ENCODE data around the gene NUPR2. TPM values are rescaled to one million over a fixed set of nuclear protein-coding genes. Genes with fewer than 3 reads are reported as not detected.

The NUPR2 gene
- total and polyA plus RNA-seq, 2 experiments from 2014 or later, result not detected

DNA sequence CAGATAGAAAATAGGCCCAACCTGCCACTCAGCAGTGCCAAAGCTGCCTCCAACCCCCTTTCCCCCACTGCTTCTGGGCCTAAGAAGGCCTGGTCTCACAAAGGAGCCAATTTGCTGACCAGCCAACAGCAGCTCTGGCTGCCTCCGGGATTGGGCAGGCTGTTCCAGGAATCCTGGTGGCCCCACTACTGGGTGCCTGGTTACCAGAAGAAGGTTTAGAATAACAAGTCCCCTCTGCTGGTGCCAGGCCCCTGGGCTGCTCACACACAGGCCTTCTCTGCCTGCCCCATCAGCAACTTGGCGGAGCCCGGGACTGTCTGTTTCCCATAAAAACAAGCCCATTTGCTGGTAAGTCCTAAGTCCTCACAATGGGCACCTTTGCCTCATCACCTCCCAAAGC lies 24.6 kb downstream of the NUPR2 start:
- Histone ChIP-seq H3K27me3 (ENCODE audit: insufficient read depth) (no peaks in the 10 kb centered on the region), H3K4me1 (ENCODE audit: insufficient read depth) (no peaks in the 10 kb centered on the region), H3K79me2 (replicated peaks; ENCODE audit: insufficient read depth) (no peaks in the 10 kb centered on the region), H3K4me2 (no peak overlapping the region), H3K9me2 (ENCODE audit: insufficient read depth) (no peaks in the 10 kb centered on the region), H3F3A (replicated peaks; ENCODE audit: low read depth) (no peaks in the 10 kb centered on the region), H3K4me3 (no peak overlapping the region), H3K36me3 (ENCODE audit: insufficient read depth) (no peaks in the 10 kb centered on the region), H4K20me1 (replicated peaks; ENCODE audit: insufficient read depth) (no peaks in the 10 kb centered on the region), H2AFZ (no peak overlapping the region), H3K27ac (ENCODE audit: low read depth) (no peak overlapping the region)
- peaks cover 1% of the 10 kb centered on the region for H3K27me3 Mint-ChIP-seq (ENCODE audit: insufficient read depth, low read depth, poor library complexity)
- peaks cover 14% of the 10 kb centered on the region; the same call in 2 of the 3 replicates for H3K36me3 Mint-ChIP-seq (ENCODE audit: low read depth)
- no peaks in the 10 kb centered on the region for H3K4me1 Mint-ChIP-seq
- no peak overlapping the region for H3K27ac Mint-ChIP-seq
- DNase-seq (ENCODE audit: low spot score) (no peak), ATAC-seq (no peak)
- TF ChIP-seq NANOG (IDR thresholded peaks at IDR 0.05; ENCODE audit: borderline replicate concordance) (no peak), STAT1 (IDR thresholded peaks at IDR 0.05; ENCODE audit: unreplicated experiment) (no peak), CREB1 (CRISPR knock-in tag; IDR thresholded peaks at IDR 0.05; ENCODE audit: low read depth) (no peak), JUNB (IDR thresholded peaks at IDR 0.05; ENCODE audit: unreplicated experiment) (no peak), EZH2 (IDR thresholded peaks at IDR 0.05; ENCODE audit: low read depth, unreplicated experiment) (no peak)
- TF ChIP-seq, protein P1, sequence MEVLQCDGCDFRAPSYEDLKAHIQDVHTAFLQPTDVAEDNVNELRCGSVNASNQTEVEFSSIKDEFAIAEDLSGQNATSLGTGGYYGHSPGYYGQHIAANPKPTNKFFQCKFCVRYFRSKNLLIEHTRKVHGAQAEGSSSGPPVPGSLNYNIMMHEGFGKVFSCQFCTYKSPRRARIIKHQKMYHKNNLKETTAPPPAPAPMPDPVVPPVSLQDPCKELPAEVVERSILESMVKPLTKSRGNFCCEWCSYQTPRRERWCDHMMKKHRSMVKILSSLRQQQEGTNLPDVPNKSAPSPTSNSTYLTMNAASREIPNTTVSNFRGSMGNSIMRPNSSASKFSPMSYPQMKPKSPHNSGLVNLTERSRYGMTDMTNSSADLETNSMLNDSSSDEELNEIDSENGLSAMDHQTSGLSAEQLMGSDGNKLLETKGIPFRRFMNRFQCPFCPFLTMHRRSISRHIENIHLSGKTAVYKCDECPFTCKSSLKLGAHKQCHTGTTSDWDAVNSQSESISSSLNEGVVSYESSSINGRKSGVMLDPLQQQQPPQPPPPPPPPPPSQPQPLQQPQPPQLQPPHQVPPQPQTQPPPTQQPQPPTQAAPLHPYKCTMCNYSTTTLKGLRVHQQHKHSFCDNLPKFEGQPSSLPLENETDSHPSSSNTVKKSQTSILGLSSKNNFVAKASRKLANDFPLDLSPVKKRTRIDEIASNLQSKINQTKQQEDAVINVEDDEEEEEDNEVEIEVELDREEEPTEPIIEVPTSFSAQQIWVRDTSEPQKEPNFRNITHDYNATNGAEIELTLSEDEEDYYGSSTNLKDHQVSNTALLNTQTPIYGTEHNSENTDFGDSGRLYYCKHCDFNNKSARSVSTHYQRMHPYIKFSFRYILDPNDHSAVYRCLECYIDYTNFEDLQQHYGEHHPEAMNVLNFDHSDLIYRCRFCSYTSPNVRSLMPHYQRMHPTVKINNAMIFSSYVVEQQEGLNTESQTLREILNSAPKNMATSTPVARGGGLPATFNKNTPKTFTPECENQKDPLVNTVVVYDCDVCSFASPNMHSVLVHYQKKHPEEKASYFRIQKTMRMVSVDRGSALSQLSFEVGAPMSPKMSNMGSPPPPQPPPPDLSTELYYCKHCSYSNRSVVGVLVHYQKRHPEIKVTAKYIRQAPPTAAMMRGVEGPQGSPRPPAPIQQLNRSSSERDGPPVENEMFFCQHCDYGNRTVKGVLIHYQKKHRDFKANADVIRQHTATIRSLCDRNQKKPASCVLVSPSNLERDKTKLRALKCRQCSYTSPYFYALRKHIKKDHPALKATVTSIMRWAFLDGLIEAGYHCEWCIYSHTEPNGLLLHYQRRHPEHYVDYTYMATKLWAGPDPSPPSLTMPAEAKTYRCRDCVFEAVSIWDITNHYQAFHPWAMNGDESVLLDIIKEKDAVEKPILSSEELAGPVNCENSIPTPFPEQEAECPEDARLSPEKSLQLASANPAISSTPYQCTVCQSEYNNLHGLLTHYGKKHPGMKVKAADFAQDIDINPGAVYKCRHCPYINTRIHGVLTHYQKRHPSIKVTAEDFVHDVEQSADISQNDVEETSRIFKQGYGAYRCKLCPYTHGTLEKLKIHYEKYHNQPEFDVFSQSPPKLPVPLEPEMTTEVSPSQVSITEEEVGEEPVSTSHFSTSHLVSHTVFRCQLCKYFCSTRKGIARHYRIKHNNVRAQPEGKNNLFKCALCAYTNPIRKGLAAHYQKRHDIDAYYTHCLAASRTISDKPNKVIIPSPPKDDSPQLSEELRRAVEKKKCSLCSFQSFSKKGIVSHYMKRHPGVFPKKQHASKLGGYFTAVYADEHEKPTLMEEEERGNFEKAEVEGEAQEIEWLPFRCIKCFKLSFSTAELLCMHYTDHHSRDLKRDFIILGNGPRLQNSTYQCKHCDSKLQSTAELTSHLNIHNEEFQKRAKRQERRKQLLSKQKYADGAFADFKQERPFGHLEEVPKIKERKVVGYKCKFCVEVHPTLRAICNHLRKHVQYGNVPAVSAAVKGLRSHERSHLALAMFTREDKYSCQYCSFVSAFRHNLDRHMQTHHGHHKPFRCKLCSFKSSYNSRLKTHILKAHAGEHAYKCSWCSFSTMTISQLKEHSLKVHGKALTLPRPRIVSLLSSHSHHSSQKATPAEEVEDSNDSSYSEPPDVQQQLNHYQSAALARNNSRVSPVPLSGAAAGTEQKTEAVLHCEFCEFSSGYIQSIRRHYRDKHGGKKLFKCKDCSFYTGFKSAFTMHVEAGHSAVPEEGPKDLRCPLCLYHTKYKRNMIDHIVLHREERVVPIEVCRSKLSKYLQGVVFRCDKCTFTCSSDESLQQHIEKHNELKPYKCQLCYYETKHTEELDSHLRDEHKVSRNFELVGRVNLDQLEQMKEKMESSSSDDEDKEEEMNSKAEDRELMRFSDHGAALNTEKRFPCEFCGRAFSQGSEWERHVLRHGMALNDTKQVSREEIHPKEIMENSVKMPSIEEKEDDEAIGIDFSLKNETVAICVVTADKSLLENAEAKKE (CRISPR knock-in tag; IDR thresholded peaks at IDR 0.05), result no peak
- TF ChIP-seq, protein P2, sequence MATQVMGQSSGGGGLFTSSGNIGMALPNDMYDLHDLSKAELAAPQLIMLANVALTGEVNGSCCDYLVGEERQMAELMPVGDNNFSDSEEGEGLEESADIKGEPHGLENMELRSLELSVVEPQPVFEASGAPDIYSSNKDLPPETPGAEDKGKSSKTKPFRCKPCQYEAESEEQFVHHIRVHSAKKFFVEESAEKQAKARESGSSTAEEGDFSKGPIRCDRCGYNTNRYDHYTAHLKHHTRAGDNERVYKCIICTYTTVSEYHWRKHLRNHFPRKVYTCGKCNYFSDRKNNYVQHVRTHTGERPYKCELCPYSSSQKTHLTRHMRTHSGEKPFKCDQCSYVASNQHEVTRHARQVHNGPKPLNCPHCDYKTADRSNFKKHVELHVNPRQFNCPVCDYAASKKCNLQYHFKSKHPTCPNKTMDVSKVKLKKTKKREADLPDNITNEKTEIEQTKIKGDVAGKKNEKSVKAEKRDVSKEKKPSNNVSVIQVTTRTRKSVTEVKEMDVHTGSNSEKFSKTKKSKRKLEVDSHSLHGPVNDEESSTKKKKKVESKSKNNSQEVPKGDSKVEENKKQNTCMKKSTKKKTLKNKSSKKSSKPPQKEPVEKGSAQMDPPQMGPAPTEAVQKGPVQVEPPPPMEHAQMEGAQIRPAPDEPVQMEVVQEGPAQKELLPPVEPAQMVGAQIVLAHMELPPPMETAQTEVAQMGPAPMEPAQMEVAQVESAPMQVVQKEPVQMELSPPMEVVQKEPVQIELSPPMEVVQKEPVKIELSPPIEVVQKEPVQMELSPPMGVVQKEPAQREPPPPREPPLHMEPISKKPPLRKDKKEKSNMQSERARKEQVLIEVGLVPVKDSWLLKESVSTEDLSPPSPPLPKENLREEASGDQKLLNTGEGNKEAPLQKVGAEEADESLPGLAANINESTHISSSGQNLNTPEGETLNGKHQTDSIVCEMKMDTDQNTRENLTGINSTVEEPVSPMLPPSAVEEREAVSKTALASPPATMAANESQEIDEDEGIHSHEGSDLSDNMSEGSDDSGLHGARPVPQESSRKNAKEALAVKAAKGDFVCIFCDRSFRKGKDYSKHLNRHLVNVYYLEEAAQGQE (IDR thresholded peaks at IDR 0.05; ENCODE audit: unreplicated experiment), result no peak
- TF ChIP-seq, protein P3, sequence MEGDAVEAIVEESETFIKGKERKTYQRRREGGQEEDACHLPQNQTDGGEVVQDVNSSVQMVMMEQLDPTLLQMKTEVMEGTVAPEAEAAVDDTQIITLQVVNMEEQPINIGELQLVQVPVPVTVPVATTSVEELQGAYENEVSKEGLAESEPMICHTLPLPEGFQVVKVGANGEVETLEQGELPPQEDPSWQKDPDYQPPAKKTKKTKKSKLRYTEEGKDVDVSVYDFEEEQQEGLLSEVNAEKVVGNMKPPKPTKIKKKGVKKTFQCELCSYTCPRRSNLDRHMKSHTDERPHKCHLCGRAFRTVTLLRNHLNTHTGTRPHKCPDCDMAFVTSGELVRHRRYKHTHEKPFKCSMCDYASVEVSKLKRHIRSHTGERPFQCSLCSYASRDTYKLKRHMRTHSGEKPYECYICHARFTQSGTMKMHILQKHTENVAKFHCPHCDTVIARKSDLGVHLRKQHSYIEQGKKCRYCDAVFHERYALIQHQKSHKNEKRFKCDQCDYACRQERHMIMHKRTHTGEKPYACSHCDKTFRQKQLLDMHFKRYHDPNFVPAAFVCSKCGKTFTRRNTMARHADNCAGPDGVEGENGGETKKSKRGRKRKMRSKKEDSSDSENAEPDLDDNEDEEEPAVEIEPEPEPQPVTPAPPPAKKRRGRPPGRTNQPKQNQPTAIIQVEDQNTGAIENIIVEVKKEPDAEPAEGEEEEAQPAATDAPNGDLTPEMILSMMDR (conservative IDR thresholded peaks at IDR 0.05; ENCODE audit: low read depth in 2 of 2), result no peak
- H3K9me3 Mint-ChIP-seq, result peaks cover 56% of the 10 kb centered on the region
- no peak overlapping the region for H3K4me3 Mint-ChIP-seq

All from GM23338 (cell line).